LNCaP clone FGC (cell line): ENCODE measurements around the gene DDX41.

ENCODE experiments used
- DNase-seq: peaks from one replicate; pipeline ENCODE4 v3.0.0-alpha.2; 2011; ENCODE audit warnings: low read depth
- H3K4me3 ChIP-seq: 2 replicates; pipeline ENCODE4 v1.5.1; 2011; ENCODE audit warnings: mild to moderate bottlenecking, low read depth, low read length, control low read depth
- CTCF ChIP-seq: IDR thresholded peaks from 2 replicates; pipeline ENCODE4 v1.5.1; 2012; ENCODE audit warnings: mild to moderate bottlenecking; ENCODE audit not compliant: control insufficient read depth, insufficient read depth; ENCODE audit errors: extremely low read depth

Gene DDX41

DNA sequence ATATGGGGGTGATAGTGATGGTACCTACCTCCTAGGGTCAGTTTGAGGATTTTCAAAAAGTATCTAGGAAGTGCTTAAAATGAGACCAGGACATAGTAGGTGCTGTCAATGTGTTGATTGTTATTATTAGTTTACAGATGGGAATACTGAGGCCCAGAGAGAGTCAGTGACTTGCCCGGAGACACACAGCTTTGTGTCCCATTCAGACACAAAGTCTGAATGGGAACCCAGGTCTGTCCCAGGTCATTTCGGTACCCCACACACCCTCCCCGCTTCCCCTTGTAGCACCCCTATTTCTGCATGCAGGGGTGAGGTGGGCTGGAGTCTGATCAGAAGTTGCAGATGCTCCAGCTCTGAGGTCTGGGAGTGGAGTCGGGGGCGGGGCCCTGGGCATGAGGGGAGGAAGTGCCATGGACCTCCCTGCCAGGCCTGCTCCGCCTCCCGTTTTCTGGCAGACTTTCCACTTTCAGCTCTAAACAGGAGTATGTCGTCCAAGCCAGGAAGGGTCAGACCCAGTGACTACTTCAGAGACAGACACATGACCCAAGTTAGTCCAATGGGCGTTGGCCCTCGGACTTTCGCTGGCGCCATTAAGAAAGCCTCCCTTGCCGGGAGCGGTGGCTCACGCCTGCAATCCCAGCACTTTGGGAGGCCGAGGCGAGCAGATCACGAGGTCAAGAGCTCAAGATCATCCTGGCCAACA, 40.1 kb downstream of the DDX41 start:
- no peak for TF ChIP-seq CTCF
- no peak for DNase-seq
- no peak overlapping the region for H3K4me3 ChIP-seq

- H3K4me3 ChIP-seq: no peak overlapping the region
- no peak for DNase-seq
- no peak for TF ChIP-seq CTCF
Observed at GRCh38 chr5:177475563-177476427, 41.0 kb downstream of the DDX41 start.

- no peak for TF ChIP-seq CTCF
- H3K4me3 ChIP-seq: no peak overlapping the region
- no peak for DNase-seq
Observed at GRCh38 chr5:177474846-177475562, 41.8 kb downstream of the DDX41 start.

GRCh38 chr5:177474002-177474476, 42.7 kb downstream of the DDX41 start:
- TF ChIP-seq CTCF: no peak
- no peak for DNase-seq
- H3K4me3 ChIP-seq: no peak overlapping the region

- TF ChIP-seq CTCF: no peak
- peak within 1 kb of the TSS; percentile 81 for H3K4me3 ChIP-seq
- no peak for DNase-seq
Observed at GRCh38 chr5:177473443-177474001, 43.2 kb downstream of the DDX41 start, which contains the start of gene DBN1. Gene DBN1, minus strand, starts transcription at chr5:177473634. Its CDS starts 113 bp downstream, at chr5:177473521.

DNA sequence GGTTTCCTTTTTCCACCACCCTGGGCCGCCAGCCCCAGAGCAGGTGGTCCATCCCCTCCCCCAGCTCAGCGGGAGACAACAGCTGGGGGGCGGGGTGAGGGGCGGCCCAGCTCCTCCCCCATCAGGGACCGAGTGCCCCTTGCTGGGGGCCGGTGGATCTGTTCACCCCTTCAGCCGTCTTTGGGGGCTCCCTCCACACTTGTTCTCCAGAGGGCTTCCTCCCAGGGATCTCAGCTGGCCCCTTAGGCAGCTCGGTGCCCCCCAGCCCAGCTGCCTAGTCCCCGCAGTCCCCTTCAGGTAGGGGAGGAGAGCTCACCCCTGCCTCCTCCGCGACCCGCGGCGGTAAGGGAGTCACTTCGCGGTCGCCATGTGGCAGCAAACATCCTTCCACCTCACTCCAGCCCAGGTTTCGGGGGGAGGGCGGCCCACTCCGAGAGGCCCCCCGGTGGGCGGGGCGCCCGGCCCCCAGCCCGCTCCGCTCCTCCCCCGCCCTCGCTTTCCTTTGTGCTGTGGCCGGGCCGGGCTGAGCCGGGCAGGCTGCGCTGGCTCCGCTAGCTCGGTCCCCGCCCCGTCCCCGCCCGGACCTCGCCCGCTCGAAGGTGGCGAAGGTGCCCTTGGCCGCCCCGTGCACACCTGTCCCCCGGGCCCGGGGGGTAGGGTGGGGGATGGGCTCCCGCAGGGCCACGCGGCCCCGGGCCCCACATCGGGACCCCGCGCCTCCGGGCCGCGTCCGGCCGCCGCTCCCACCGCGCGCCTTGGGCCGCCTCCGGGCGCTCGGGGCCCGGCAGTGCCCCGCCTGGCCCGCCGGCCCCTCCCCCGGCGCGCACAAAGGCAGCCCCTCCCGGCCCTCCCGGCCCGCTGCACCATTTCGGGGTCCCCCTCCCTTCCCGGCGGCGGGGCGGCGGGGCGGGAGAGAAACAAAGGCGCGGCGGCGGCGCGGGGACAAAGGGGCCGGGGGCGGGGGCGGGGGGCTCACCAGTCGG, 44.0 kb downstream of the DDX41 start:
- H3K4me3 ChIP-seq: peak overlapping the region; percentile 81
- DNase-seq: no peak
- no peak for TF ChIP-seq CTCF
